Measurements from ENCODE around the gene NUDT13. TPM values are rescaled to one million over a fixed set of nuclear protein-coding genes. Genes with fewer than 3 reads are reported as not detected.

Gene NUDT13
- total and polyA plus RNA-seq, 8 donors = 0.45 to 17.7 (median 1.7) TPM; not detected in 1

DNA sequence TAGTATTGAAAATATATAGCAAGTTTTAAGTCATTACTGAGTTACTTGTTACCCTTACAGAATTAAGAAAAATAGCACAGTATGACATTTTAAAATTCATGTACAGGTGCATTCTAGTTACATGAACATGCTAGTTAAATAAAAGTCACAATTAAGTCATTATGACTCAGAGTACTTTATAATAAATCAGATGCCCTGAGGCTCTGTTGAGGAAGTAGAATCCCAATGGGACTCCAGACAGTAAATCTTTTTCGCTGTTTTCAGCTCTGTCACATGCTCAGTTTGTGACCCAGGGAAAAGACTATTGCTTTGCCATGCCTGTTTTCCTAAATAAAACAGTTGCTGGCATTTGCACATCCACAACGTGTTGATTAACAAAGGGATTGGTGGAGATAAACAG, 21.0 kb downstream of the NUDT13 start:
- no peaks in the 10 kb centered on the region for H3K27me3 ChIP-seq
- 63 to 70% (median 65%) methylated on average over 2 of the region's 2 CpGs for WGBS, 5 donors
- peaks cover 0 to 14% (median 0%) of the 10 kb centered on the region in 4 donors for H3K4me1 ChIP-seq
- TF ChIP-seq EP300 (IDR thresholded peaks at IDR 0.05) (no peak), POLR2AphosphoS5 (IDR thresholded peaks at IDR 0.05) (no peak), POLR2A (IDR thresholded peaks at IDR 0.05) (no peak)
- TF ChIP-seq, protein P1, sequence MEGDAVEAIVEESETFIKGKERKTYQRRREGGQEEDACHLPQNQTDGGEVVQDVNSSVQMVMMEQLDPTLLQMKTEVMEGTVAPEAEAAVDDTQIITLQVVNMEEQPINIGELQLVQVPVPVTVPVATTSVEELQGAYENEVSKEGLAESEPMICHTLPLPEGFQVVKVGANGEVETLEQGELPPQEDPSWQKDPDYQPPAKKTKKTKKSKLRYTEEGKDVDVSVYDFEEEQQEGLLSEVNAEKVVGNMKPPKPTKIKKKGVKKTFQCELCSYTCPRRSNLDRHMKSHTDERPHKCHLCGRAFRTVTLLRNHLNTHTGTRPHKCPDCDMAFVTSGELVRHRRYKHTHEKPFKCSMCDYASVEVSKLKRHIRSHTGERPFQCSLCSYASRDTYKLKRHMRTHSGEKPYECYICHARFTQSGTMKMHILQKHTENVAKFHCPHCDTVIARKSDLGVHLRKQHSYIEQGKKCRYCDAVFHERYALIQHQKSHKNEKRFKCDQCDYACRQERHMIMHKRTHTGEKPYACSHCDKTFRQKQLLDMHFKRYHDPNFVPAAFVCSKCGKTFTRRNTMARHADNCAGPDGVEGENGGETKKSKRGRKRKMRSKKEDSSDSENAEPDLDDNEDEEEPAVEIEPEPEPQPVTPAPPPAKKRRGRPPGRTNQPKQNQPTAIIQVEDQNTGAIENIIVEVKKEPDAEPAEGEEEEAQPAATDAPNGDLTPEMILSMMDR (IDR thresholded peaks at IDR 0.05) = no peak
- H3K4me3 ChIP-seq = no peak overlapping the region
- DNase-seq = no peak
- H3K27ac ChIP-seq = no peak overlapping the region
- intact Hi-C loops (cut with DNase I; ENCODE audit: low total_unique reads) = no loop called here
- H3K9me3 ChIP-seq = no peaks in the 10 kb centered on the region
- peaks cover 50 to 100% (median 100%) of the 10 kb centered on the region in 4 donors for H3K36me3 ChIP-seq

DNA sequence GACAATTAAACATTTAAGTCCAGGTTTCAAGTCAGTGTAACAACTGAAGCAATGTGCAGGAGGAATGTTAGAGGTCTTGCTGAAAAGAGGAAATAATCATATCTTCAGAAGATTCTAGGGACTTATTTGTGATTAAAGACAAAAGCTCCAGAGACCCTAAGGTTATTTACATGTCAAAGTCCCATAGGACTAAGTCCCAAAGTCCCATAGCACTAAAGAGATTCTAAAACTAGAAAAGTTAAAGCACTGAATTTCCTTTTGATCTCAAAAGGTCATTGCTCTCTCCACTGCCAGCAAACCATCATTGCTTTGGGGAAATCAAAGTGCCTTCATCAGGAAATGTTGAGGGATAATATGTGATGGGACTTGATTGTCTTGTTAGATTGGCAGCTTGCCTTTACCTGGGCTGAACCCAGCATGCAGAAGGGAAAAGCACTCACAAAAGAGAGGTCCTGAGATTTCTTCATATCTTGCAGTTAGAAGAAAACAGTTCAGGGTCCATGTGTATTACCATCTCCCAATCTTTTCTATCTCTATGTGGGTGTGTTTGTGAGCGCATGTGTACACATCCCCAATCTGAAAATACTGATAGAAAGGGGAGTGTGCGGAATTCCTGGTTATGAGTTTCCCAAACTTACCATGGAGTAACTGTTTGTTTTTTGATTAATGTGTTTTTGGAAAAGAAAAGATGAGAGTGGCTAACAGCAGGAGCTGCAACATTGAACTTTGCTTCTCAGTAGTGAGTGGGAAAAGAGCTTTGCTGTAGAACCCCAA, 21.8 kb downstream of the NUDT13 start:
- Histone ChIP-seq H3K4me1 (peaks cover 0 to 14% (median 0%) of the 10 kb centered on the region in 4 donors), H3K27ac (no peak overlapping the region)

DNA sequence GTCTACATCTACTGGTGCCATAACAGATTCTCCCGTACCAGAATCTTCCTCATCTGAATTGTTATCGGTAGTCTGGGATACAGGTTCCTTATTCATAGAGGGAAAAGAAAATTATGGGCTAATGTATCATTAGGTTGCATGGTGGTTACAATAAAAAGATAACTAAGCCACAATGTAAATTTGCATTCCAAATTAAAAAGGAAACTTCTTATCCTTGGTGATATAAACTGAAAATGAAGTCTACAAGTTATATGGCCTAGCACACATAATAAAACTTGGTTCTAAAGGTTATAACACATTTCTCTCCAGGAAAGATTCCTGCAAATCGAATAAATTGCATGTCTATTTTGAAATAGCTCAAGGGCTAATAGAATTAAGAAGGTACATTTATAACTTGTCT, 24.5 kb downstream of the NUDT13 start:
- Histone ChIP-seq H3K27me3 (no peaks in the 10 kb centered on the region), H3K4me1 (peaks cover 0 to 14% (median 0%) of the 10 kb centered on the region in 4 donors), H3K36me3 (peaks cover 60 to 100% (median 100%) of the 10 kb centered on the region in 4 donors), H3K27ac (no peak overlapping the region), H3K4me3 (no peak overlapping the region), H3K9me3 (no peaks in the 10 kb centered on the region)
- intact Hi-C loops (cut with DNase I; ENCODE audit: low total_unique reads) = no loop called here
- WGBS, 5 donors = 60 to 92% (median 65%) methylated on average over 3 of the region's 3 CpGs
- TF ChIP-seq POLR2AphosphoS5 (IDR thresholded peaks at IDR 0.05) (no peak), POLR2A (IDR thresholded peaks at IDR 0.05) (no peak), EP300 (IDR thresholded peaks at IDR 0.05) (no peak)
- TF ChIP-seq, protein P1 (IDR thresholded peaks at IDR 0.05) = no peak
- no peak for DNase-seq

More for the DNA sequence above, 21.8 kb downstream of the NUDT13 start:
- Histone ChIP-seq H3K27me3 (no peaks in the 10 kb centered on the region), H3K36me3 (peaks cover 47 to 100% (median 100%) of the 10 kb centered on the region in 4 donors), H3K4me3 (no peak overlapping the region), H3K9me3 (no peaks in the 10 kb centered on the region)
- no peak for DNase-seq
- TF ChIP-seq, protein P1 (IDR thresholded peaks at IDR 0.05) = no peak
- TF ChIP-seq POLR2AphosphoS5 (IDR thresholded peaks at IDR 0.05) (no peak), EP300 (IDR thresholded peaks at IDR 0.05) (no peak), POLR2A (IDR thresholded peaks at IDR 0.05) (no peak)
- intact Hi-C loops (cut with DNase I; ENCODE audit: low total_unique reads) = no loop called here
- 43 to 82% (median 55%) methylated on average over 2 of the region's 2 CpGs for WGBS, 5 donors

DNA sequence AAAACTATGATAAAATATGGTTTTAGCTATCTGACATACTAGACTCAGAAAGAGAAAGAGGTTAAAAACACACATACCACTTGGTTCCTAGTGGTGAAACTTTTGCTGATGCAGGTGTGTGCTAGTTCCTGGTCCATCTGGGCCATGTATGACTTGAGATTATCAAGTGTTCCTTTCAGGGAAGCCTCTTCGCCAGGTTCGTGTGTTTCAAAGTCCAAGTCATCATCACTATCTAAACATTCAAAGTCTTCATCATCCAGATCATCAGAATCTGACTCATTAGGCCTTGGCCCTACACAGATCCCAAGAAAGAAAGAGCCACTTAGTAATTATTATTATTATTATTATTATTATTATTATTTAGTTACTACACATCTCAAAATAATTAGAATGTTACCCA, 26.4 kb downstream of the NUDT13 start:
- intact Hi-C loops (cut with DNase I; ENCODE audit: low total_unique reads) = no loop called here
- TF ChIP-seq POLR2AphosphoS5 (IDR thresholded peaks at IDR 0.05) (no peak), POLR2A (IDR thresholded peaks at IDR 0.05) (no peak), EP300 (IDR thresholded peaks at IDR 0.05) (no peak)
- TF ChIP-seq, protein P1 (IDR thresholded peaks at IDR 0.05) = no peak
- no peak for DNase-seq
- 71 to 90% (median 83%) methylated on average over 2 of the region's 2 CpGs for WGBS, 5 donors
- Histone ChIP-seq H3K4me3 (no peak overlapping the region), H3K27me3 (no peaks in the 10 kb centered on the region), H3K9me3 (no peaks in the 10 kb centered on the region), H3K27ac (no peak overlapping the region), H3K36me3 (peaks cover 58 to 100% (median 100%) of the 10 kb centered on the region in 4 donors), H3K4me1 (peaks cover 0 to 14% (median 0%) of the 10 kb centered on the region in 4 donors)
